ENCODE data around the gene NET1.

The NET1 gene

DNA sequence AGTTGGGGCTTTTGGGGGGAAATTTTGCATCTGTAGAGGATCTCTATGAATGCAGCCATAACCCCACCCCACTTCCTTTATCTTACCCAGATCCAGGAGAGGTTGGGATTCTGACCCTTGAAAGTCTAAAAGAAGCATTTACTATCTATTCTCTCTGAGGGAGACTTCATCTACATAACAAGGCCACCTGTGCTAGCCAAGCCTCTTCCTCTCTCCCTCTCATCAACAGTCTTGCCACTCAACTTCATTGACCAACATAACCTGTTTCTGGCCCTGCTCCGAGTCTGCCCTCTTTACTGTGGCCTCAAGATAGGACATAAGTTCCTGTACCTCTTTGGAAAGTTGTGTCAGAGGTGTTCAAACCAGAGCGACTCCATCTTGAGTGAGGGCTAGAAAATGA, 27.1 kb upstream of the NET1 start:
- TF ChIP-seq, protein P1, sequence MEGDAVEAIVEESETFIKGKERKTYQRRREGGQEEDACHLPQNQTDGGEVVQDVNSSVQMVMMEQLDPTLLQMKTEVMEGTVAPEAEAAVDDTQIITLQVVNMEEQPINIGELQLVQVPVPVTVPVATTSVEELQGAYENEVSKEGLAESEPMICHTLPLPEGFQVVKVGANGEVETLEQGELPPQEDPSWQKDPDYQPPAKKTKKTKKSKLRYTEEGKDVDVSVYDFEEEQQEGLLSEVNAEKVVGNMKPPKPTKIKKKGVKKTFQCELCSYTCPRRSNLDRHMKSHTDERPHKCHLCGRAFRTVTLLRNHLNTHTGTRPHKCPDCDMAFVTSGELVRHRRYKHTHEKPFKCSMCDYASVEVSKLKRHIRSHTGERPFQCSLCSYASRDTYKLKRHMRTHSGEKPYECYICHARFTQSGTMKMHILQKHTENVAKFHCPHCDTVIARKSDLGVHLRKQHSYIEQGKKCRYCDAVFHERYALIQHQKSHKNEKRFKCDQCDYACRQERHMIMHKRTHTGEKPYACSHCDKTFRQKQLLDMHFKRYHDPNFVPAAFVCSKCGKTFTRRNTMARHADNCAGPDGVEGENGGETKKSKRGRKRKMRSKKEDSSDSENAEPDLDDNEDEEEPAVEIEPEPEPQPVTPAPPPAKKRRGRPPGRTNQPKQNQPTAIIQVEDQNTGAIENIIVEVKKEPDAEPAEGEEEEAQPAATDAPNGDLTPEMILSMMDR (IDR thresholded peaks at IDR 0.05; ENCODE audit: low read depth, low read length): no peak
- no peak overlapping the region for H3K4me3 ChIP-seq (replicated peaks in 1 of 2; ENCODE audit: low read depth in 2 of 2, low read length in 2 of 2)
- DNase-seq (ENCODE audit: low read depth in 2 of 2): no peak

DNA sequence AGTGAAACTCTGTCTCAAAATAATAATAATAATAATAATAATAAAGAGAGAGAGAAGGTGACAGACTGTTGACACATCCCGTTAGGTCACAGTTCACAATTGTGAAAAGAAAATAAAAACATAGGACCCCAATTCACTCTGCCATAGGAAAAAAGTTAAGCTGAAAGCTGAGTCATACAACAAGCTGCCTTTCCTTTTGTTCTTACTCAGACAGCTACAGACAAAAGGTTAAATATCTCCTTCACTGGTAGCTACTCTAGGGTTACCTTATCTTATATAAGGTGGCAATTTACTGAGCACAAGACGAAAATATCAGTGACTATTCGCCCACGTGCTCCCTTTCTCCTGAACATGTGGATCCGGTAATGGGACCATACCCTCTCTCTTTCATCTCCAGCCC, 25.2 kb upstream of the NET1 start:
- TF ChIP-seq, protein P1 (IDR thresholded peaks at IDR 0.05; ENCODE audit: low read depth, low read length): no peak
- peak in 1 of 2 donors; percentile 9 for DNase-seq (ENCODE audit: low read depth in 2 of 2)
- no peak overlapping the region for H3K4me3 ChIP-seq (replicated peaks in 1 of 2; ENCODE audit: low read depth in 2 of 2, low read length in 2 of 2)

DNA sequence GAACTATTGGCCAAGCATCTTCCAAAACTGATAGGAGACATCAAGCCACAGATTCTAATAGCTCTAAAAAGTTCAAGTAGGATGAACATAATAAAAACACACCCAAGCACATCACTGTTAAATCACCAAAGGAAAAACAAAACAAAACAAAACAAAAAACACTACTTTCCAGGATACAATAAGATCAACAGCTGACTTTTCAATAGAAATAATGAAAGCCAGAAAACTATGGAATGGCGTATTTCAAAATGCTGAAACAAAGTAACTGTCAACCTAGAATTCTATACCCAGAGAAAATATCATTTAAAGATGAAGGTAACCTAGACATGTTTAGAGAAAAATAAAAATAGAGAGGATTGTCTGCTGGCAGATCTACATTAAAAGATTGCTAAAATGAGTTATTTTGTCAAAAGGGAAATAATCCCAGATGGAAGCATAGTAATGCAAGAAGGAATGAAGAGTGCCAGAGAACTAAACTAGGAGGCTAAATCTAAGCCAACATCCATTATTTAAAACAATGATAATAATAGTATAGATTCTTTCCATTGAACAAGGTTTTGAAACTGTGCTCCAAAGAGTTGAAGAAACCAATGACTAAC, 21.7 kb upstream of the NET1 start:
- H3K4me3 ChIP-seq (replicated peaks in 1 of 2; ENCODE audit: low read depth in 2 of 2, low read length in 2 of 2): no peak overlapping the region
- DNase-seq (ENCODE audit: low read depth in 2 of 2): no peak
- TF ChIP-seq, protein P1 (IDR thresholded peaks at IDR 0.05; ENCODE audit: low read depth, low read length): no peak

DNA sequence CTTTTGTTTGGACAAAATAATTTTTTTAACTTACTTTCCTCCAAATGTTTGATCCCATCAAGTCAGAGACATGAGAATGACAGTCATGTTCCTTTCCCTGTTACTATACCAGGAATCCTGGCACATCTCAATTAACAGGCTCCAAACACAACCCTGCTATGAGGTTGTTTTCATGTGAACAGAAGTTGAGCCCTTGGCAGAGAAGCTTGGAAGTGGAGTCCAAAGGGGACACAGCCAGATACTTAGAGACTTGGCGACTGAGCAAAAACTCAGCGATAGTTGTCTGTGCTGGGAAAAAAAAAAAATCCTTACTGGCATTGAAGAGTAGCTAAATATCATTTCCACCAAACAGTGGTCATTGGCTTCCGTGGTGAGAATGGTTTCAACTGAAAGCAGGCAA, 20.6 kb upstream of the NET1 start:
- no peak for DNase-seq (ENCODE audit: low read depth in 2 of 2)
- TF ChIP-seq, protein P1 (IDR thresholded peaks at IDR 0.05; ENCODE audit: low read depth, low read length): no peak
- H3K4me3 ChIP-seq (replicated peaks in 1 of 2; ENCODE audit: low read depth in 2 of 2, low read length in 2 of 2): no peak overlapping the region

DNA sequence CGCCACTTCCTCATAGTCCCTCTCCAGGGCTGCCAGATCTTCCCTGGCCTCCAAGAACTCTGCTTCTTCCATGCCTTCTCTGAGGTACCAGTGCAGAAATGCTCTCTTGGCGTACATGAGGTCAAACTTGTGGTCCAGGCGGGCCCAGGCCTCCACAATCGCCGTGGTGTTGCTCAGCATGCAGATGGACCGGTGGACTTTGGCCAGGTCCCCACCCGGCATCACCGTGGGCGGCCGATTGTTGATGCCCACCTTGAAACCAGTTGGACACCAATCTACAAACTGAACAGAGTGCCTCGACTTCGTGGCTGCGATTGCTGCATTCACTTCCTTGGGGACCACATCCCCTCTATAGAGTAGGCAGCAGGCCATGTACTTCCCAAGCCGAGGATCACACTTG, 18.8 kb upstream of the NET1 start:
- TF ChIP-seq, protein P1 (IDR thresholded peaks at IDR 0.05; ENCODE audit: low read depth, low read length): no peak
- DNase-seq (ENCODE audit: low read depth in 2 of 2): no peak
- no peak overlapping the region for H3K4me3 ChIP-seq (replicated peaks in 1 of 2; ENCODE audit: low read depth in 2 of 2, low read length in 2 of 2)

DNA sequence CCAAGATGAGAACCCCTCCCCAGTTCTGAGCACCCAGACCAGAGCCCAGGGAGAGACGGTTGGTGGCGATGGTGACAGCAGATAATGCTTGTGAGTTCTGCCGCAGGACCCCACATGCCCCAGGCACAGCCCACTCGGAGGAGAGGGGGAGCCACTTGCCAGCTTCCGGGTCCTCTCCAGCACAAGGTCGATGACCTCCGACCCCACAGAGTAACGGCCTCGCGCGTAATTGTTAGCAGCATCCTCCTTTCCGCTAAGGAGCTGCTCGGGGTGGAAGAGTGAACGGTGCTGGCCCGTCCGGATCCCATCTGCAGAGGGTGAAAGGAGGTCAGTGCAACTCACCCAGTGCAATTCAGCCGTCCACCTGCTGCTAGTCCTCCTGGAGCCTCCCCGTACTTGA, 17.2 kb upstream of the NET1 start:
- H3K4me3 ChIP-seq (replicated peaks in 1 of 2; ENCODE audit: low read depth in 2 of 2, low read length in 2 of 2): no peak overlapping the region
- TF ChIP-seq, protein P1 (IDR thresholded peaks at IDR 0.05; ENCODE audit: low read depth, low read length): no peak
- no peak for DNase-seq (ENCODE audit: low read depth in 2 of 2)

All from cardiac fibroblast (primary cell).